ENCODE measurements around the gene CSPG4. TPM values are rescaled to one million over a fixed set of nuclear protein-coding genes. Genes with fewer than 3 reads are reported as not detected.

The CSPG4 gene
- total RNA-seq, 1 donor from 2014 or later = 15.0 TPM

DNA sequence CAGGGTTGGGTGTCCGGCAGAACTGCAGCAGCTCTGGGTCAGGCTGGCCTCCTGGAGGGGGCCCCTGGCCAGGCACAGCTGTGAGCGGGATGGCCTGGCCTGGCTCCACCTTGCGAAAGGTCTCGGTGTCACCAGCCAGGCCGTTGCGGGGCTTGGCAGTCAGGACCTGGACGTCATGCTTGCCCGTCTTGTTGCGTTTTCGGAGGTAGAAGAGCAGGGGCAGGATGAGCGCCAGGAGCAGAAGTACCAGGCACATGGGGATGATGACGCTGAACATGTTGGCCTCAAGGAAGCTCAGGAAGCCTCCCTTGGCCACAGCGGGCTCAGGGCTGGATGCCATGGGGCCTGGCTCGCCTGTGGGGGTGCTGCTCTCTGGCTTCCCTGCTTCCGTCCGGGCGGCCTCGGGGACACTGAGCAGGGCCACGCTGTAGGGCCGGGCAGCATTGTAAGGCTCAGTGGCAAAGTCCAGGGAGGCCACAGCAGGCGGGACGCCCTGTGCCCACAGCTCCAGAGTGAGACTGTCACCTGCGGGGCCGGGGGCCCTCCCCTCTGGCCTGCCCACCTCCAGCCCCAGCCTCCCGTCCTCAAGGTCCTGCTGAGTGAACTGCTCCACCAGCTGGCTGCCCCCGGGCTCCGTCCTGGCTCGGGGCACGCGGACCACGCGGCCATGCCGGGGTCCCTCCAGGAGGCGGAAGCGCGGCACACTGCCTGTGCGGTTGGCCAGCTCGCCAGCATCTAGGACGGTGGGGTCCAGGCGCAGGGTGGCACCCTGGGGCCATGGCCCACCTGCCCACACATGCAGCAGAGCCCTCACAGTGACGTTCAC, 36.9 kb downstream of the CSPG4 start:
- H3K36me3 ChIP-seq = no peaks in the 10 kb centered on the region
- peaks cover 33% of the 10 kb centered on the region for H3K4me1 ChIP-seq
- H3K4me3 ChIP-seq = no peak overlapping the region
- peak overlapping the region; percentile 11 for H3K27ac ChIP-seq
- ATAC-seq (no peak), DNase-seq (no peak)
- H3K9me3 ChIP-seq = no peaks in the 10 kb centered on the region
- no peak for TF ChIP-seq CTCF (IDR thresholded peaks at IDR 0.05)
- H3K27me3 ChIP-seq (ENCODE audit: low read depth) = no peaks in the 10 kb centered on the region
- intact Hi-C loops (cut with DNase I) = no loop called here

DNA sequence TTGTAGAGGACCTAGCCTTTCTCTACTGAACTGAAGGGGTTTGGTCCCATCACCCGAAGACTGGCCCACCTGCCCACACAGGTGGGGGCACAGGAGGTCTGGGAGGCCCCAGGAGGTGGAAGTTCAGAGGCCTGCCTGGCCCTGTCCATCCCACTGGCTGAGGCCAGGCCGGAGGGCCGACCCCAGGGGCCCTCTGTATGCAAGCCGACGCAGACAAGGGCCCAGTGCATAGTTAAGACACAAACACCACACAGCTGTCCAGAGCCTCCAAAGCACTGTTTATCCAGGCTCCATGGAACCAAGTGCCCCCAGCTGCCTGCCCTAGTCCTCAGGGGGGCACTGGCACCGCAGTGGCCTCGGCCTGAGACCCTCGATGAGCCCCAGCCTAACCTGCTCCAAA, 38.3 kb downstream of the CSPG4 start:
- Histone ChIP-seq H3K27me3 (ENCODE audit: low read depth) (no peaks in the 10 kb centered on the region), H3K9me3 (no peaks in the 10 kb centered on the region), H3K4me1 (peaks cover 33% of the 10 kb centered on the region), H3K27ac (no peak overlapping the region), H3K36me3 (no peaks in the 10 kb centered on the region), H3K4me3 (no peak overlapping the region)
- no peak for TF ChIP-seq CTCF (IDR thresholded peaks at IDR 0.05)
- ATAC-seq (no peak), DNase-seq (no peak)
- intact Hi-C loops (cut with DNase I) = no loop called here

DNA sequence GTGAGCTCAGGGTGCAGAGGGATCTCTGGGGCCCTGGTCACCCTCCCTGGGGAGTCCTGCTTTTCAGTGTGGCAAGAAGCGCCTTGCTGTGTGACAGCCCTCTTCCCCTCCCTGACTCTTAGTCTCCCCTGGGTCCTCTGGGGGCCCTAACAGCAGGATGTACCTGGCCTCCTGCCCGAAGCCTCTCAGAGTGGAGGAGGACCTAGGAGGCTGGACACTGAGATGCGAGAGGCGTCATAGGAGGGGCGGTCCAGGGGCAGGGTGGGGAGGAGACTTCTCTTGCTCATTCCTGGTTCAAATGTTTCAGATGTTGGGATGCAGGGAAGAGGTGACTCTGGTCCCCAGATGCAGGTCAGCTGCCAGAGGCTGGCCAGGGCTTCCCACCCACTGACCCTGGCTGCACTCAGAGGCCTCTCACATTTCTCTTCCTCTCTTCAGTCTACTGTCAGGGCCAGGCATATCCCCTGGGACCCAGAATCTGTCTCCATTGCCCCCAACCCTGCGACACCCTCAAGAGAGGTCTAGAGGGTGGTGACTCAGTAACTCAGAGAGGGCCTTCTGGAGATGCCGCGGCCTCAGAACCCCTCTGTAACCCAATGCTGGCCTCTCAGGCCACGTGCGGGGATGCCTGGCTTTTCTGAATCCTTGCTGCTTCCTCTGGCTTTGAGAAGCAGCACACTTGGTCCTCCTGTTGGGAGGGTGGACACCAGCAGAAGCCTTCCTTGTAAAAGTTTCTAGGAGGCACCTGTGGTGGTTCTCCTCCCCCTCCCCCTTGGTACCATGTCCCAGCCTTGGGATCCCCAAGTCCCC, 39.0 kb downstream of the CSPG4 start:
- no peak for TF ChIP-seq CTCF (IDR thresholded peaks at IDR 0.05)
- Histone ChIP-seq H3K27me3 (ENCODE audit: low read depth) (no peaks in the 10 kb centered on the region), H3K27ac (peak overlapping the region; percentile 77), H3K4me3 (no peak overlapping the region), H3K4me1 (peaks cover 33% of the 10 kb centered on the region), H3K36me3 (no peaks in the 10 kb centered on the region), H3K9me3 (no peaks in the 10 kb centered on the region)
- DNase-seq (peak; percentile 74), ATAC-seq (peak; percentile 67 to 74)
- intact Hi-C loops (cut with DNase I) = no loop called here

GRCh38 chr15:75672646-75673425, 39.8 kb downstream of the CSPG4 start:
- DNase-seq = no peak
- no peaks in the 10 kb centered on the region for H3K36me3 ChIP-seq
- H3K4me1 ChIP-seq = peaks cover 33% of the 10 kb centered on the region
- no peaks in the 10 kb centered on the region for H3K9me3 ChIP-seq
- peak overlapping the region; percentile 77 for H3K27ac ChIP-seq
- H3K27me3 ChIP-seq (ENCODE audit: low read depth) = no peaks in the 10 kb centered on the region
- no peak for TF ChIP-seq CTCF (IDR thresholded peaks at IDR 0.05)
- H3K4me3 ChIP-seq = no peak overlapping the region
- peak; percentile 40 to 72 for ATAC-seq
- intact Hi-C loops (cut with DNase I) = no loop called here

Measured in lower lobe of right lung (tissue), 2 donors.